ENCODE results near the gene NAB2.

- no peak for TF ChIP-seq TARDBP (IDR thresholded peaks at IDR 0.05)
- no peak for TF ChIP-seq SUZ12 (IDR thresholded peaks at IDR 0.05)
- no peak for TF ChIP-seq SP1 (IDR thresholded peaks at IDR 0.05)
- no peak for TF ChIP-seq BHLHE40 (IDR thresholded peaks at IDR 0.05; ENCODE audit: borderline replicate concordance)
- no peak for TF ChIP-seq L3MBTL2 (conservative IDR thresholded peaks at IDR 0.05)
- no peak for TF ChIP-seq NFRKB (IDR thresholded peaks at IDR 0.05)
- TF ChIP-seq PKNOX1 (IDR thresholded peaks at IDR 0.05): no peak
- TF ChIP-seq HDGF (IDR thresholded peaks at IDR 0.05; ENCODE audit: borderline replicate concordance): no peak
- TF ChIP-seq LEF1 (IDR thresholded peaks at IDR 0.05; ENCODE audit: borderline replicate concordance): no peak
- no peak for TF ChIP-seq FOXK2 (IDR thresholded peaks at IDR 0.05)
- no peak for TF ChIP-seq ARNT (IDR thresholded peaks at IDR 0.05)
- TF ChIP-seq ELF4 (IDR thresholded peaks at IDR 0.05): no peak
- no peak for TF ChIP-seq FOXM1 (IDR thresholded peaks at IDR 0.05; ENCODE audit: borderline replicate concordance)
- no peak for TF ChIP-seq FOXA1 (IDR thresholded peaks at IDR 0.05)
These were observed 24.8 kb upstream of the NAB2 start for GRCh38 chr12:57063991-57064685.
